ENCODE results near the gene NEURL1B. TPM values are rescaled to one million over a fixed set of nuclear protein-coding genes. Genes with fewer than 3 reads are reported as not detected.
A peak's percentile ranks its signal among the peaks of the same experiment; 100 is the strongest.

NEURL1B gene
- total RNA-seq, 2 donors from 2014 or later = 0.23 to 1.4 TPM

DNA sequence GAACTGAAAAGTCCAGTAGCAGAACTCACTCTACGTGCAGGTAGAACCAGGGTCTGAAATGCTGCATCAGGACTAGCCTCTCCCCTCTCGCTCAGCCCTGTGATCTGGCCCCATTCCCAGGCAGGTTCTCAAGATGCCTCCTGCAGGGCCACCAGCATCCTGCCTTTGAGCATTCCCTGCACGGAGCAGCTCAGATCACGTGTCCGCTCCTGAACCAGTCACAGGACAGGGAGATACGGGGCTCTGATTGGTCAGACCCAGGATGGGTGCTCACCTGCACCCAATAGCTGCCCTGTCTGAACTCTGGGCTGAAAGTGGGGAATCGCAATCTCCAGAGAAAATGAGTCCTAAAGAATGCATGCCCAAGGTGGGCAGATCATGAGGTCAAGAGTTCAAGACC, 50.8 kb downstream of the NEURL1B start:
- Mint-ChIP-seq H3K36me3 (no peaks in the 10 kb centered on the region), H3K9me3 (no peaks in the 10 kb centered on the region), H3K27ac (no peak overlapping the region)
- ATAC-seq = no peak
- no peak for DNase-seq (ENCODE audit: low spot score in 2 of 2)

DNA sequence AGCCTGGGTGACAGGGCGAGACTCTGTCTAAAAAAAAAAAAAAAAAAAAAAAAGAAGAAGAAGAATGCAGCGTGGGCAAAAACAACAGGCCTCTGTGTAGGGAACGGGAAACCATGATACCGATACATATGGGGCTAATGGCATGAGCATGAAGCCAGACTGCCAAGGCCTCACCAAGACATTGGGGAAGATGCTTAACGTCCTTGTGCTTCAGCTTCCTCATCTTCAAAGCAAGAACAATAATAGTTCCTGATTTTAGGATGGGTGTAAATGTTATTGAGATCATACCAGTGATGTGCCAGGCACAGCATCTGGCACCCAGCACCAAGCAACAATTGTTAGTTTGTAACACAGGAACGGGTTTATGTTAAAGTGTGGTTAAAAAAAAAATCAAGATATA, 51.4 kb downstream of the NEURL1B start:
- DNase-seq (ENCODE audit: low spot score in 2 of 2) (no peak), ATAC-seq (no peak)
- no peaks in the 10 kb centered on the region for H3K9me3 Mint-ChIP-seq
- no peak overlapping the region for H3K27ac Mint-ChIP-seq
- H3K36me3 Mint-ChIP-seq = no peaks in the 10 kb centered on the region

DNA sequence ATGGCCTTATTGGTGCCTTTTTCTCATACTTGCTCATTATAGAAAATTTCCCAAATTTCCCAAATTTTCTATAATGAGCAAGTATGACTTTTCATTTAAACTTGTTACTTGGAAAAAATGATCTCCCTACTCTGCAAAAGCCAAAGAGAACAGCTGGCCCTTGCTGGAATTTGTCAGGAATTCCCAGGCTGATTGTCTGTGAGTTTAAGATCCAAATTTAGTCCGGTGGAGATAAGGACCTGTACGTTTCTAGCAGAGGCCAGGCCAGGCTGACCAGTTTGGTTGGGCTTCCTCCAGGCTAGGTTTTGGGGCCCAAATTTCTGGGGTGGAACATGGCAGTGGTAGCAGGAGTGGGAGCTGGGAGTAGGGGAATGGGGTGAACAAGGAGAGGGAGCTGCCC, 51.9 kb downstream of the NEURL1B start:
- DNase-seq (ENCODE audit: low spot score in 2 of 2) (no peak), ATAC-seq (no peak)
- H3K9me3 Mint-ChIP-seq = no peaks in the 10 kb centered on the region
- no peak overlapping the region for H3K27ac Mint-ChIP-seq
- no peaks in the 10 kb centered on the region for H3K36me3 Mint-ChIP-seq

DNA sequence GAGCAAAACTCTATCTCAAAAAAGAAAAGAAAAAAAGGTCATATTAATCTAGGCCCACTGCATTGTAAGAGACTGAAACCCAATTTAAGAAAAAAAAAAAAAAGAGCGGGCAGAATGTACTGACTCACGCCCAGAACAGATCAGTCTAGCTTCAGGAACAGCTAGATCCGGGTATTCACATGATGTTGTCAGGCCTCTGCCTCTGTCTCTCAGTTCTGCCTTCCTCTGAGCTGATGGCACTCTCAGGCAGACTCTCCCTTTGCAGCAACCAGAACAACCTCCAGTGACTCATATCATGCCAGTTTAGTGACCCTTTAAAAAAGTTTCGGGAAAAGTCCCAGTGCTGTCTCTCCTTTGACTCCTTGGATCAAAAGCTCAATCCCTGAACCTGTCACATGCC, 53.0 kb downstream of the NEURL1B start:
- H3K27ac Mint-ChIP-seq = no peak overlapping the region
- H3K9me3 Mint-ChIP-seq = no peaks in the 10 kb centered on the region
- no peaks in the 10 kb centered on the region for H3K36me3 Mint-ChIP-seq
- ATAC-seq (no peak), DNase-seq (ENCODE audit: low spot score in 2 of 2) (no peak)

DNA sequence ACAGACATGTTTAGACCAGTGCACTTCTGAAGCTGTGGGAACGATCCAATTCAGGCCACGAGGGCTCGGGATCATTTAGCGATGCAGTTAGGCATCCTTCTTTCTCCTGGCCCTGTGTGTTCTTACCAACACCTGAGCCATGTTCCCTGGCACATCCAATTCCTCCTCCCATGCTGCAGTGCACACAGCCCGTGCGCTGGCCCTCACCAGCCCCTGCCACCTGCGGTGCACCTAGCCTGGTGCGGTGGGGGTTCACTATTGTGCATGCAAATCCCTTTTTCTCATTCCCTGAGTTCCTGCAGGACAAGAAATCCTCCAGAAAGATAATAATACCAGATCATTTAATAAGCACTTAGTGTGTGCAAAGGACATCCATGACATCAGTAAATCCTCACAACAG, 53.5 kb downstream of the NEURL1B start:
- H3K9me3 Mint-ChIP-seq = no peaks in the 10 kb centered on the region
- DNase-seq (ENCODE audit: low spot score in 2 of 2) = no peak
- H3K36me3 Mint-ChIP-seq = no peaks in the 10 kb centered on the region
- no peak for ATAC-seq
- no peak overlapping the region for H3K27ac Mint-ChIP-seq

DNA sequence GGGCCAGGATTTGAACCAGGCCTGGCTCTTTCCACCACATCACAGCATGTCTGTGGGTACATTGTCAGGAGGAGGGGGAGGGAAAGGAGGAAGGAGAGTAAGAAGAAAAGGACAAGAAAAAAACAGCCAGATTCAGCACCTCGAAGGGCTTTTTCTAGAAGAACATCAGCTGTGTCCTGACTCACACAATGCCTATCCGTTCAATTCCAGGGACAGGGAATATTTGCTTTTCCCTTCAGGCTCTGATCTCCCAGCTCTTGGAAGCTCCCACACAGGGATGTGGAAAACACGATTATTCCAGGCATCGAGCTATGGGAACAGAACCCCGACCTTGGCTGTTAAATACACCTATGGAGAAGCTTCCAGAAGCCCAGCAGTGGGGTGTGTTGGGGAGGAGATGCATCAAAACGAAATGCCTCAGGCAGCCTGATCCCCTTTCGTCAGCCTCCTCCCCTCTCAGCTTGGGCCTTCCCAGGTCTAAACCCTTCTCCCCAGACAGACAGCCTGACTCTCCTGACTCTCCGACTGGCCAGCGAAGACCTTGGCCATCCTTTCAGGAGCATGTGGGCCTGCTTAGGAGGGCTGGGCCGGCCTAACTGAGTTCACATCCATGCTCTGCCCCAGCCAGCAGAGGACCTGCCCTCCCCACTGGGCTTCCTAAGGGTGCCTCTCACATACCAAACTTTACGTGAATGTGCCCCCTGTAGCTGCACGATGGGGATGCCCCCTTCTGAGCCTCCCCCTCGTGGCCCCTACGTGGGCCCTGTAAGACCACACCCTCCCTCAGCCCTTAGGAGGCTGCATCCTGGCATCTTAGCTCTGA, 54.4 kb downstream of the NEURL1B start:
- Mint-ChIP-seq H3K36me3 (no peaks in the 10 kb centered on the region), H3K9me3 (no peaks in the 10 kb centered on the region), H3K27ac (peak overlapping the region in 1 of 2 donors; percentile 94)
- no peak for ATAC-seq
- no peak for DNase-seq (ENCODE audit: low spot score in 2 of 2)

DNA sequence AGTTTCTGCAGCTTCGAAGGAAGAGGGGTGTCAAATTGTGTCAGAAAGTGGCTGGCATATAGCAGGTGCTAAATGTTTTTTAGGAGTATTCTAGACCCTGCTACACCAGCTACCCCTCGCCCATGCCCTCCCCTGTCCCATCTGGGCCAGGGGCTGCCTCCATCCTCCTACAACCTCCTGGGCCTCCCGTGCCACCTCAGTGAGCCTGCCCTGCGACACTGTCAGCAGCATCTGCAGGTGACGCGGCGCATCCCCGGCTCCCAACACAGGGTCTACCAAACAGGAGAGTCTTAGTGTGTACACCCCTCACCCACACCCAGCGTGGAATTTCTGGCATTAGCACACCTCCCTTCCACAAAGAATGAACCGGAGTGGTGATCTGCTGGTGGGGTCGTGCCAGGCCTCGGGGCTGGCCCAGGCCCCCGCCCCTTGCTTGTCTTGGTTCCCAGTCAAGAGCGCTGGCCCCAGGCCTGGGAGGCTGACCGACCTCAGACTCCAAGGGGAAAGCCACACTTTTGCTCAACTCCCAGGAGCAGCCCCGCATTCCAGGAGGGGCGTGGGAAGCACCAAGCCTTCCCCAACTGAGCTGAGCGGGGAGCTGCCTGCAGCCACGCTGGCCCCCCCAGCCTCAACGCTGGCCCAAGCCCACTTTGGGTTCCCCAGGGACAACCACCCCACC, 55.2 kb downstream of the NEURL1B start:
- no peaks in the 10 kb centered on the region for H3K9me3 Mint-ChIP-seq
- H3K27ac Mint-ChIP-seq = peak overlapping the region in 1 of 2 donors; percentile 94
- H3K36me3 Mint-ChIP-seq = no peaks in the 10 kb centered on the region
- DNase-seq (ENCODE audit: low spot score in 2 of 2) (no peak), ATAC-seq (no peak)

DNA sequence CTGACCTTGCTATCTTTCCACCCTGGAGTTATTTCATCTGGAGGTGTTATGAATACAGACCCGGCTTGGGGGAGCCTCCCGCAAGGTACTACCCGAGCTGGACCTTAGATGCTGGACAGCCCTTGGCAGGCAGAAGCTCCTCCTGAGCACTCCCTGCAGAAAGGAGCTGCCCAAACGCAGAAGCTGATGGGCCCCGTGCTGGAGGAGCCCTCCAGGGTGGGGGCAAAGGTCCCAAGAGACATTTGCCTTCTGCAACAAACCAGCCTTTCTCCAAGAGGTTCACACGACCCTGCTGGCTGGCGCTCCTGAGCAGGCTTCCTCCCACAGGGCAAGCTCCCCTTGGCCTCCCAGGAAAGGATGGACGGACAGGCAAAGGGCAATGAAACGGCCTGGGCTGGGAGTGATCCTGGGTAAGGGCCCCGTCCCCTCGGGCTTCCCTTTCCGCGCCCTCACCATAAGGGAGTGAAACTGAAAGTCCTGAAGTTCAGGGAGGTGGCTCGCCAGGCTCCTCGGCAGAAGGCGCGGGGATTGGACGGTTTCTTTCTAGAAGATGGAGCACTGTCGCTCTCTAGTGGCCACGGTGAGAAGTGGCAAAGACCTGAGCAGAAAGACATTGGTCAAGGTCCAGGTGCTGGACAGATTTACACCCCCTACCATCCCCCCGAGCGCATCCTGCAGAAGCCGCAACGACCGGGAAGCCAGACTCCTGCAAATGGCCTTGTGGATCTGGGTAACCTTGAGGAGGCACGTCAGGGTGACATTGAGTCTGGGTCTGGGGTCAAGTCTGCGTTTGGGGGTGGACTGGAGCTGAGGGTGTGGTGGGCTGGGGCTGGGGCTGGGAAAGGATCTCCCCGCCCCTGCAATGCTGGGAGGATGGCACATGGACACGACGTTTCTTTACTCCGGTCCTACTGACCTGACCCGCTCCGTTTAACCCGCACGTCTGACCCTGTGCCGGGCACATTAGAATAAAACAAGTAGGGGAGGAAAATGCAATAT, 56.4 kb downstream of the NEURL1B start:
- Mint-ChIP-seq H3K36me3 (no peaks in the 10 kb centered on the region), H3K9me3 (no peaks in the 10 kb centered on the region)
- ATAC-seq = peak; percentile 89 to 97

DNA sequence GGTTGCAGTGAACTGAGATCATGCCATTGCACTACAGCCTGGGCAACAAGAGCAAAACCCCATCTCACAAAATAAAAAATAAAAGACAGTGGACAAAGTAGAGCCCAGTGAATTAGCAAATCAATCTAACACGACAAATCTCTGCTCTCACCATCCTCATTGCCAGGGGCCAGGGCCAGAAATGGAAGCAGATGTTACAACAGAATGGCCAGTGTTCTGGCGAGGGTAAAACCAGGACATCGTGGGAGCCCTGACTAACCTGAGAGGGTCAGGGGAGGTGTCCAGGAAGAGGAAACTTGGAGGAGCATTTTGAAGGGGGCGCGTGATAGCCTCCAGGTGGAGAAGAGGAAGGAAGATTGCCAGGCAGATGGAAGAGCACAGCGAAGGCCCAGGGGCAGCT, 58.4 kb downstream of the NEURL1B start:
- no peak for ATAC-seq
- no peaks in the 10 kb centered on the region for H3K36me3 Mint-ChIP-seq
- H3K27ac Mint-ChIP-seq = peak overlapping the region in 1 of 2 donors; percentile 16
- no peaks in the 10 kb centered on the region for H3K9me3 Mint-ChIP-seq
- no peak for DNase-seq (ENCODE audit: low spot score in 2 of 2)

More for the DNA sequence above, 56.4 kb downstream of the NEURL1B start:
- H3K27ac Mint-ChIP-seq = peak overlapping the region; percentile 90 to 94
- DNase-seq (ENCODE audit: low spot score in 2 of 2) = peak; percentile 76 to 88

DNA sequence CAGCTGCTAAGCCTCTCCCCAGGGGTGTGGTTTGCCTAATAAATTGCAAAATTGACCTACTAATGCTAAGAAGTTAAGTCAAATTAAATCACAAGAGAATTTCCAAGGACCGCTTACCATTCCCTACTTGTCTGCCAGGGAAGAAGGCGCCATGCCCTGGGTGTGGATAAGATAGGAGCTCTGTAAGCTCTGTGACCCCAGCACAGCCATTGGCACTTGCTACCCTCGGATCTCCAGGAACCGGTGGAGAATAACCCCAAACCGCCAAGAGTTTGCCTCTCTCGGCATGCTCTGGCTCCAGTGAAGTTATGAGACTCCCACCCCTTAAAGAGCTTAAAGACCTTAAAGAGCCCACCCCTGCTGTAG, 58.9 kb downstream of the NEURL1B start:
- no peak overlapping the region for H3K27ac Mint-ChIP-seq
- H3K36me3 Mint-ChIP-seq = no peaks in the 10 kb centered on the region
- no peaks in the 10 kb centered on the region for H3K9me3 Mint-ChIP-seq
- ATAC-seq (no peak), DNase-seq (ENCODE audit: low spot score in 2 of 2) (no peak)

DNA sequence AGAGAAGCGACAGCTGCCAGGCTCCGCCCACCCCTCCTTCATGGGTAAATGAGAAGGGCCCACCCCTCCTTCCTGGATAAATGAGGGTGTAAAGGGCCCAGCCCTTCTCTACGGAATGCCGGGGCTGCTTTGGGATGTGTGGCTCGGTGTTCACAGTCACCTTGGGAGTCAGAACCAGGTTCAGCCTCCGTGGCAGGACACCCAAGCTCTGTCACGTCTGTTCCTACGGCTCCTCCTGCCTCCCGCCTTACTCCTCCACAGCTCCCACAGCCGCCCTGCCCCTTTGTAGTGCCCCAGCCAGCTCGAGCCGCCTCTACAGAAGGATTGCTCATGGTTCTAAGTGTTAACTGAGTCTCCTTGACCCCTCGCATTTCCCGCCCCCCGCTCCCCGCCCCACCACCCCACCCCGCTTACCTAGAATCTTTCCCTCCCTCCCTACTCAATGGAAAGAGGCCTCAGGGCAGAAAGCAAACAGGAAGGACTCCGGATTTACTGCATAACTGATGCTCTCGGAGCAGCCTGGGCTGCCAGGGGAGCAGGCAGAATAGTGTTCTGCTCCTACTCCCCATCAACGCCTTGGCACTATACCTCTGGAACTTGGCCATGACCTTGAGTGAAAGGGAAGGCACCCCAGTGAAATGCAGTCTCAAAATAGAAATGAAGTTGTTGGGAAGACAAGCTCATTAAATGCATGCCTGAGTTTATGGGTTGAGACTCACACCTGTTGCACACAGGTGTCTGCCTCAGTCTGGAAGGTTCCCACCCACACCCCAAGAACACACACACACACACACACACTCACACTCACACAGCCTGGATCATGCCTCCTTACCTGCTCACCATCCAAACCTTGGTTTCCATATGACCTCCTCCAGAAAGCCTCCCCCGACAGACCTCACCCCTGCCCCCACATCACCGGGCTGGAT, 59.6 kb downstream of the NEURL1B start:
- DNase-seq (ENCODE audit: low spot score in 2 of 2) = no peak

DNA sequence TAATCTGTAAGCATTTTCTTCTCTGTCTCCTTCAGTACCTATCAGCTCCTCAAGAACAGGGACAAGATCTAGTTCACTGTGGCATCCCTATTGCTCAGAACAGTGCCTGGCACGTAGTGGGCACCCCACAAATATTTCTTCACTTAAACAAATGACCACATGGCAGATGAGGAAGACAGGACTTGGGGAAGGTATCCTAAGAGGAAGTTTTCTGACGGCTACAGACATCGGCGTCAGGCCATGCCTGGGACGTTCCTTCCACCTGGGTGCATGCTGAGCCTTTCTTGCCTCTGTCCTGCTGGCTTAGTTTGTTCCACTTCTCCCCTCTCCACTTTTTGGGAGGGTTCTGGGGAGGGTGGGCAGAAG, 60.2 kb downstream of the NEURL1B start:
- Mint-ChIP-seq H3K9me3 (no peaks in the 10 kb centered on the region), H3K27ac (no peak overlapping the region), H3K36me3 (no peaks in the 10 kb centered on the region)
- no peak for ATAC-seq
- no peak for DNase-seq (ENCODE audit: low spot score in 2 of 2)

More for the DNA sequence above, 59.6 kb downstream of the NEURL1B start:
- H3K36me3 Mint-ChIP-seq = no peaks in the 10 kb centered on the region
- no peaks in the 10 kb centered on the region for H3K9me3 Mint-ChIP-seq
- ATAC-seq = no peak
- no peak overlapping the region for H3K27ac Mint-ChIP-seq

DNA sequence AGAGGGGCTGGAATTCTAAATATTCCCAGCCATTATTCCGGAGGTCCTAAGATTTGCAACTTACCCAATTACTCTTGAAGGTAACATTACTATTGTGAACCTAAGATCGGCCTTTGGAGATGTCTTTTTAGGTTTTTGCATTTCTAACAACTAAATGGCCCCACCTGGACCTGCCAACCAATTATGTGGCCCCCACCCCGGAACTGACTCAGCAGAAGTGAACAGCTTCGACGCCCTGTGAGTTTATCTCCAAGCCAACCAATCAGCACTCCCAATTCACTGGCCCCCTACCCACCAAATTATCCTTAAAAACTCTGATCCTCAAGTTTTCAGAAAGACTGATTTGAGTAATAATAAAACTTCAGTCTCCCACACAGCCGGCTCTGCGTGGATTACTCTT, 62.9 kb downstream of the NEURL1B start:
- no peak for DNase-seq (ENCODE audit: low spot score in 2 of 2)
- Mint-ChIP-seq H3K27ac (no peak overlapping the region), H3K36me3 (no peaks in the 10 kb centered on the region), H3K9me3 (no peaks in the 10 kb centered on the region)
- no peak for ATAC-seq

DNA sequence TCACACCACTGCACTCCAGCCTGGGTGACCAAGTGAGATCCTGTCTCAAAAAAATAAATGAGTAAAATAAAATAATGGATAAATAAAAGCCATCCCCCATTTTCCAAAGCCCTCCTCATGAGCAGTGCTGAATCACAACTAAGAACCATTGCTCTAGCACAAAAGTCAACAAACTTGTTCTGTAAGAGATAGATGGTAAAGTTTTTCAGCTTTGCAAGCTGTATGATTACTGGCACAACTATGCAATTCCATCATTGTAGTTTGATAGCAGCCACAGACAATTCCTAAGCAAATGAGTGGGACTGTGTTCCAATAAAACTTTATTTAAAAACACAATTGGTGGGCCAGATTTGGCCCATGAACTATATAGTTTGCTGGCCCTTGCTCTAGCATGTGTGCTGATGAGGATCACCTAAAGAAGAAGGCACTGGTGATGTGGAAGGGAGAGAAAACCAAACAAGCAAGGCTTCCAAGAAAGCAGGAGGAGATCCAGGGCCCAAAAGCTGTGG, 64.6 kb downstream of the NEURL1B start:
- DNase-seq (ENCODE audit: low spot score in 2 of 2) (no peak), ATAC-seq (no peak)
- H3K9me3 Mint-ChIP-seq = no peaks in the 10 kb centered on the region
- H3K27ac Mint-ChIP-seq = no peak overlapping the region
- H3K36me3 Mint-ChIP-seq = no peaks in the 10 kb centered on the region

DNA sequence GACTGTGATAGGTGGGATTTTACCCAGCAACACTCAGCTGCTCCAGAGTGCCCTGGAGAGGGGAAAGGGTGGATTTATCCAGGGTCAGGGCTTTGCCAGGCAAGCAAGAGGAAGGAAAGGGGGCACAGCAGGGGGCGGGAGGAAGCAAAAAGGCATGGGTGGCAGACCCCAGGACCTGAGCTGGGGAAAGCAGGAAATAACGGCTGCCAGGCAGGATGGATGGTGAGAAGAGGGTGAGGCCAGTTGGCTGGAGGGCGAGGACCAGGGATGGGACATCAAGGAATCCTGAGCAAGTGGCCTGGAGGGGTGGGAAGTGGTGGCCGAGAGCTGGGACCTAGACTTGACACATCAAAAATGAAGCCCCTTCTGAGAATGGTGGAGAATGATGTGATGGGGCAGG, 65.7 kb downstream of the NEURL1B start:
- no peaks in the 10 kb centered on the region for H3K36me3 Mint-ChIP-seq
- DNase-seq (ENCODE audit: low spot score in 2 of 2) = no peak
- no peak overlapping the region for H3K27ac Mint-ChIP-seq
- no peak for ATAC-seq
- no peaks in the 10 kb centered on the region for H3K9me3 Mint-ChIP-seq
